SK-N-SH treated with all-trans-retinoic acid at 6 μM for 48 hours (cell line): ENCODE results near the gene PLEKHN1.
A peak's percentile ranks its signal among the peaks of the same experiment; 100 is the strongest.

Experiments used
- ATAC-seq: fragments of 200-7000 bp; cut with Tn5 transposase; 3 replicates; pipeline ENCODE4 v1.9.1; 2020; ENCODE audit warnings: mild to moderate bottlenecking, moderate library complexity
- BACH2 ChIP-seq: fragments of 250-450 bp; sonication (Bioruptor Pico); IDR thresholded peaks from 2 replicates; pipeline ENCODE4 v1.9.0; 2021; ENCODE audit warnings: mild to moderate bottlenecking, borderline replicate concordance
- CREB5 ChIP-seq: fragments of 250-450 bp; sonication (Bioruptor Pico); IDR thresholded peaks from 2 replicates; pipeline ENCODE4 v1.5.1; 2020; ENCODE audit warnings: low read depth, mild to moderate bottlenecking, moderate library complexity
- CSDC2 ChIP-seq: fragments of 250-450 bp; sonication (Bioruptor Pico); IDR thresholded peaks from 2 replicates; pipeline ENCODE4 v1.5.0; 2020; ENCODE audit warnings: mild to moderate bottlenecking, moderate library complexity
- CSRNP3 ChIP-seq: fragments of 250-450 bp; sonication (Bioruptor Pico); IDR thresholded peaks from 2 replicates; pipeline ENCODE4 v1.5.1; 2021; ENCODE audit warnings: mild to moderate bottlenecking, moderate library complexity
- ESRRG ChIP-seq: fragments of 250-450 bp; sonication (Bioruptor Pico); IDR thresholded peaks from 2 replicates; pipeline ENCODE4 v1.6.1; 2021; ENCODE audit warnings: mild to moderate bottlenecking
- GLIS3 ChIP-seq: fragments of 250-450 bp; sonication (Bioruptor Pico); IDR thresholded peaks from 2 replicates; pipeline ENCODE4 v1.5.0; 2020; ENCODE audit warnings: mild to moderate bottlenecking, moderate library complexity
- PATZ1 ChIP-seq: fragments of 250-450 bp; sonication (Bioruptor Pico); IDR thresholded peaks from 2 replicates; pipeline ENCODE4 v1.8.0; 2020; ENCODE audit warnings: mild to moderate bottlenecking, moderate library complexity, borderline replicate concordance
- SNAI2 ChIP-seq: fragments of 250-450 bp; sonication (Bioruptor Pico); IDR thresholded peaks from 2 replicates; pipeline ENCODE4 v1.5.0; 2020; ENCODE audit warnings: mild to moderate bottlenecking, moderate library complexity
- TCF4 ChIP-seq: fragments of 250-450 bp; sonication (Bioruptor Pico); IDR thresholded peaks from 2 replicates; pipeline ENCODE4 v1.8.0; 2021; ENCODE audit warnings: mild to moderate bottlenecking, moderate library complexity, borderline replicate concordance
- TOX ChIP-seq: fragments of 250-450 bp; sonication (Bioruptor Pico); IDR thresholded peaks from 2 replicates; pipeline ENCODE4 v1.8.0; 2021; ENCODE audit warnings: mild to moderate bottlenecking, moderate library complexity, borderline replicate concordance
- TSHZ2 ChIP-seq: fragments of 250-450 bp; sonication (Bioruptor Pico); IDR thresholded peaks from 2 replicates; pipeline ENCODE4 v1.5.0; 2020; ENCODE audit warnings: mild to moderate bottlenecking, moderate library complexity
- ZC3H10 ChIP-seq: fragments of 250-450 bp; sonication (Bioruptor Pico); IDR thresholded peaks from 2 replicates; pipeline ENCODE4 v1.5.1; 2021; ENCODE audit warnings: mild to moderate bottlenecking, moderate library complexity
- ZFP30 ChIP-seq: fragments of 450-650 bp; formaldehyde crosslinking; IDR thresholded peaks from 2 replicates; pipeline ENCODE4 v1.5.0; 2022; ENCODE audit warnings: mild to moderate bottlenecking, moderate library complexity
- ZNF565 ChIP-seq: fragments of 450-650 bp; formaldehyde crosslinking; conservative IDR thresholded peaks from 2 replicates; pipeline ENCODE4 v1.5.0; 2020; ENCODE audit warnings: low read depth, mild to moderate bottlenecking, moderate library complexity
- ZNF8 ChIP-seq: fragments of 450-650 bp; formaldehyde crosslinking; IDR thresholded peaks from 2 replicates; pipeline ENCODE4 v1.5.0; 2020; ENCODE audit warnings: mild to moderate bottlenecking, moderate library complexity

PLEKHN1 gene

GRCh38 chr1:939511-940106 is 26.7 kb upstream of the PLEKHN1 start:
- TF ChIP-seq ZC3H10 (CRISPR knock-in tag) (no peak), PATZ1 (CRISPR knock-in tag) (no peak), TOX (CRISPR knock-in tag) (no peak), CSRNP3 (no peak), CREB5 (no peak), ZNF8 (CRISPR knock-in tag) (no peak), CSDC2 (no peak), ZNF565 (no peak), ZFP30 (CRISPR knock-in tag) (no peak), TSHZ2 (no peak), TCF4 (no peak)
- ATAC-seq, result no peak

GRCh38 chr1:940107-941014 is 25.9 kb upstream of the PLEKHN1 start:
- peak; percentile 23 for ATAC-seq
- TF ChIP-seq ZFP30 (CRISPR knock-in tag), result no peak
- TF ChIP-seq TOX (CRISPR knock-in tag), result no peak
- no peak for TF ChIP-seq ESRRG (CRISPR knock-in tag)
- no peak for TF ChIP-seq BACH2 (CRISPR knock-in tag)
- no peak for TF ChIP-seq SNAI2 (CRISPR knock-in tag)

- TF ChIP-seq SNAI2 (CRISPR knock-in tag) (no peak), CSDC2 (no peak), GLIS3 (CRISPR knock-in tag) (no peak), BACH2 (CRISPR knock-in tag) (no peak), TCF4 (no peak), ESRRG (CRISPR knock-in tag) (no peak), PATZ1 (CRISPR knock-in tag) (no peak), ZFP30 (CRISPR knock-in tag) (no peak)
- ATAC-seq, result peak; percentile 0; the same call in 2 of the 3 replicates
These were observed 25.2 kb upstream of the PLEKHN1 start for GRCh38 chr1:941015-941587.
